Hepatocyte (in vitro differentiated cells): ENCODE data around the gene STX8. TPM values are rescaled to one million over a fixed set of nuclear protein-coding genes. Genes with fewer than 3 reads are reported as not detected.
"Not testable (repeated sequence)": the region's sequence is repeated elsewhere in the genome, so short reads cannot be mapped to it uniquely, and the experiment has no call there.

Experiments
- DNase-seq: peaks from one replicate; pipeline ENCODE4 v3.0.0-alpha.2; 2016; ENCODE audit warnings: low spot score
- H2AFZ ChIP-seq: fragments of 200-600 bp; sonication (generic); 2 replicates; pipeline ENCODE4 v1.6.0; 2016; ENCODE audit warnings: antibody characterized with exemption, mild to moderate bottlenecking
- H3K27ac ChIP-seq: fragments of 200-600 bp; sonication (generic); 2 replicates; pipeline ENCODE4 v1.5.1; 2016; ENCODE audit warnings: mild to moderate bottlenecking
- H3K27me3 ChIP-seq: fragments of 200-600 bp; sonication (generic); 2 replicates; pipeline ENCODE4 v1.6.1; 2016
- H3K36me3 ChIP-seq: fragments of 200-600 bp; sonication (generic); replicated peaks from 2 replicates; pipeline ENCODE4 v1.5.1; 2016; ENCODE audit warnings: low read depth; ENCODE audit not compliant: insufficient read depth
- H3K4me1 ChIP-seq: fragments of 200-600 bp; sonication (generic); 2 replicates; pipeline ENCODE4 v1.5.1; 2016; ENCODE audit warnings: mild to moderate bottlenecking, moderate library complexity; ENCODE audit not compliant: insufficient read depth
- H3K4me2 ChIP-seq: fragments of 200-600 bp; sonication (generic); 2 replicates; pipeline ENCODE4 v1.6.0; 2016
- H3K4me3 ChIP-seq: fragments of 200-600 bp; sonication (generic); 2 replicates; pipeline ENCODE4 v1.5.1; 2016; ENCODE audit warnings: mild to moderate bottlenecking
- H3K79me2 ChIP-seq: fragments of 200-600 bp; sonication (generic); 2 replicates; pipeline ENCODE4 v1.6.0; 2017; ENCODE audit warnings: mild to moderate bottlenecking
- H3K9me2 ChIP-seq: fragments of 200-600 bp; sonication (generic); replicated peaks from 2 replicates; pipeline ENCODE4 v1.6.0; 2017; ENCODE audit warnings: mild to moderate bottlenecking; ENCODE audit not compliant: insufficient read depth
- H3K9me3 ChIP-seq: fragments of 200-600 bp; sonication (generic); 2 replicates; pipeline ENCODE4 v1.5.1; 2016; ENCODE audit warnings: low read depth, mild to moderate bottlenecking
- H4K20me1 ChIP-seq: fragments of 200-600 bp; sonication (generic); 2 replicates; pipeline ENCODE4 v1.6.0; 2016; ENCODE audit warnings: mild to moderate bottlenecking; ENCODE audit not compliant: insufficient read depth, poor library complexity, severe bottlenecking
- CTCF ChIP-seq: fragments of 200-600 bp; sonication (generic); IDR thresholded peaks from 2 replicates; pipeline ENCODE4 v1.5.1; 2016; ENCODE audit warnings: antibody characterized with exemption, mild to moderate bottlenecking; ENCODE audit not compliant: poor library complexity
- EZH2 ChIP-seq: fragments of 200-600 bp; sonication (generic); IDR thresholded peaks from 2 replicates; pipeline ENCODE4 v1.6.1; 2016; ENCODE audit warnings: antibody characterized with exemption, mild to moderate bottlenecking, borderline replicate concordance
- EZH2phosphoT487 ChIP-seq: fragments of 200-600 bp; sonication (generic); IDR thresholded peaks from one replicate; pipeline ENCODE4 v1.6.1; 2018; ENCODE audit warnings: antibody characterized with exemption, mild to moderate bottlenecking, low read depth, moderate library complexity; ENCODE audit not compliant: unreplicated experiment, severe bottlenecking
- WGBS: methylation state at CpG from one replicate; pipeline ENCODE4 v1.1.6; 2016; ENCODE audit warnings: low lambda C conversion rate; ENCODE audit errors: missing lambda C conversion rate; 5-methylcytosine and 5-hydroxymethylcytosine counted together
- polyA plus RNA-seq: library from polyadenylated mRNA; unstranded; fragments of >200 nt; fragmentation: Nextera tagmentation; extraction: Ambion mirVana; gene quantifications from 2 replicates; pipeline ENCODE4 v1.2.1, GENCODE V29; 2016
- total RNA-seq: library from RNA; depleted of rRNA; stranded (reverse); fragments of >200 nt; gene quantifications from 2 replicates; pipeline ENCODE4 v1.2.3, GENCODE V29; 2014

STX8 gene
- total and polyA plus RNA-seq, 2 experiments from 2014 or later, result 40.6 to 64.7 TPM

DNA sequence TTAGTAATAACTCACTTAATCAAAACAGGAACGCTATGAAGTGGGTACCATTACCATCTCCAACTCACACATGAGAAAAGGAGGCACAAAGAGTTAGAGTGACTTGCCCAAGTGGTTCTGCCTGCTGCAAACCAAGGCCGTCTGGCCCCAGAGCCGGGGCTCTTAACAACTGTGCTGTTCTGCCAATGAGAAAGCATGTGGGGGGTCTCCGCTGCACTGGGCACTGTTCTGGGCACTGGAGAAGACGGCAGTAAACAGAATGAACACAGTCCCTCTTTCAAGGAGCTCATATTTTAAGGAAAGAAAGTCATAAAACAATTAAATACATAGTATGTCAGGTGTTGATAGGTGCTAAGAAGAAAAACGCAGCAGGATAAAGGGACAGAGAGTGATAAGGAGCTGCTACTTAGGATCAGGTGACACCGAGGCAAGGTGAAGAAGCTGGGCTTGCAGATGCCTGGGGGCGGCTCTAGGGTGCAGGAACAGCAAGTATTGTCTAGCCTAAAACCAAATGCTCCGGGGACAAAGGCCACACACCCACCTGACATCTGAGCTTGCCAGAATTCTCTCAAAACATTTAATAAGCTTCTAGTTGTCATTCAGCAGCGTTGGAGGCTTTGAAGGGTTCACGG is 6.5 kb downstream of the STX8 start:
- no peaks in the 10 kb centered on the region for H3K9me3 ChIP-seq
- DNase-seq, result no peak
- no peaks in the 10 kb centered on the region for H3K9me2 ChIP-seq
- H3K4me3 ChIP-seq, result no peak overlapping the region
- 73% methylated on average over 11 of the region's 11 CpGs for WGBS
- H4K20me1 ChIP-seq, result no peaks in the 10 kb centered on the region
- no peak overlapping the region for H3K4me2 ChIP-seq
- H3K36me3 ChIP-seq, result no peaks in the 10 kb centered on the region
- no peaks in the 10 kb centered on the region for H3K4me1 ChIP-seq
- no peaks in the 10 kb centered on the region for H3K27me3 ChIP-seq
- TF ChIP-seq CTCF, result no peak
- no peak for TF ChIP-seq EZH2
- no peak for TF ChIP-seq EZH2phosphoT487
- H3K79me2 ChIP-seq, result peaks cover 12% of the 10 kb centered on the region
- H3K27ac ChIP-seq, result no peak overlapping the region
- no peak overlapping the region for H2AFZ ChIP-seq

- Histone ChIP-seq H3K36me3 (no peaks in the 10 kb centered on the region), H3K4me2 (no peak overlapping the region), H3K4me1 (no peaks in the 10 kb centered on the region), H3K4me3 (no peak overlapping the region), H3K27ac (no peak overlapping the region), H3K9me3 (no peaks in the 10 kb centered on the region), H4K20me1 (no peaks in the 10 kb centered on the region), H3K27me3 (no peaks in the 10 kb centered on the region), H3K9me2 (no peaks in the 10 kb centered on the region), H3K79me2 (peaks cover 3% of the 10 kb centered on the region), H2AFZ (no peak overlapping the region)
- no peak for DNase-seq
- TF ChIP-seq EZH2phosphoT487, result no peak
- TF ChIP-seq CTCF, result no peak
- TF ChIP-seq EZH2, result no peak
These were observed 7.6 kb downstream of the STX8 start for GRCh38 chr17:9568004-9568403.

GRCh38 chr17:9566739-9567138 is 8.9 kb downstream of the STX8 start:
- 98% methylated on average over 5 of the region's 5 CpGs for WGBS

DNA sequence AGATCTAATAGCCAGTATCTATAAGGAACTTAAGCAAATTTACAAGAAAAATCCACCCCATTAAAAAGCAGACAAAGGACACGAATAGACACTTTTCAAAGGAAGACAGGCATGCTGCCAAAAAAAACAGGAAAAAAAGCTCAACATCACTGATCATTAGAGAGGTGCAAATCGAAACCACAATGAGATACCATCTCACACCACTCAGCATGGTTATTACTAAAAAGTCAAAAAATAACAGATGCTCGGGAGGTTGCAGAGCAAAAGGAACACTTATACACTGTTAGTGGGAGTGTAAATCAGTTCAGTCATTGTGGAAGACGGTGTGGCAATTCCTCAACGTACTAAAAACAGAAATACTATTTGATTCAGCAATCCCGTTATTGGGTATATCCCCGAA is 9.6 kb downstream of the STX8 start:
- Histone ChIP-seq H3K27me3 (no peaks in the 10 kb centered on the region), H3K9me3 (no peaks in the 10 kb centered on the region), H3K36me3 (no peaks in the 10 kb centered on the region), H3K4me3 (no peak overlapping the region), H3K9me2 (no peaks in the 10 kb centered on the region), H3K4me1 (no peaks in the 10 kb centered on the region), H4K20me1 (no peaks in the 10 kb centered on the region), H3K79me2 (no peaks in the 10 kb centered on the region), H2AFZ (no peak overlapping the region), H3K27ac (no peak overlapping the region), H3K4me2 (no peak overlapping the region)
- WGBS, result 88% methylated on average over 7 of the region's 7 CpGs
- DNase-seq, result no peak
- no peak for TF ChIP-seq EZH2phosphoT487
- TF ChIP-seq CTCF, result no peak
- no peak for TF ChIP-seq EZH2

More at GRCh38 chr17:9566739-9567138, 8.9 kb downstream of the STX8 start:
- not testable (repeated sequence) for H4K20me1 ChIP-seq, H3K27ac ChIP-seq, DNase-seq, H3K9me3 ChIP-seq, H3K4me3 ChIP-seq, H3K4me1 ChIP-seq, H3K79me2 ChIP-seq, H3K27me3 ChIP-seq, H3K9me2 ChIP-seq, H3K36me3 ChIP-seq, H3K4me2 ChIP-seq, H2AFZ ChIP-seq
